Measurements from ENCODE around the gene ZMIZ1. TPM values are rescaled to one million over a fixed set of nuclear protein-coding genes. Genes with fewer than 3 reads are reported as not detected.

The ZMIZ1 gene
- total and polyA plus RNA-seq, 4 donors: 3.9 to 19.1 (median 9.8) TPM

DNA sequence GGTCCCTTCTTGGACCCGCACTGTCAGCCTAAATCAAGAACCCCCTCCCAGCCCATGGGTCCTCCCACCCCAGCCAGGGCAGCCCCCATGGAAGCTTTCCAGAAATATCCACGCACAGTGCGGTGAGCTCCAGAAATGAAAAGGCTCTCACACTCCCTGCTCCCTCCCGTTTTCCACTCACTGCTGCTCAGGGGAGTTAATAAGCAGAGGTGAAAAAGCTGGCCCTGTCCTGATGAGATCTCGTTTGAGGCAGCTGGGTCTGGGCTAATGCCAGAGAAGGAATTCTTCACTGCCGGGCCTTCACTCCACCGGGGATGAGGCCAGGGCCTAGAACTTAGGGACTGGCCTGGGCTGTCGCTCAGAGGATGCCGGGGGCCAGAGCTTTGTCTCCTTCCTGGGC, 102.2 kb downstream of the ZMIZ1 start:
- DNase-seq (ENCODE audit: low spot score): no peak
- no peaks in the 10 kb centered on the region for H3K9me3 ChIP-seq (ENCODE audit: control insufficient read depth in 4 of 4, low read length in 3 of 4)
- H3K27me3 ChIP-seq (ENCODE audit: control insufficient read depth in 4 of 4, insufficient read depth in 4 of 4, low read length in 3 of 4): no peaks in the 10 kb centered on the region
- 94% methylated on average over 9 of the region's 9 CpGs for WGBS
- TF ChIP-seq FOXA1 (IDR thresholded peaks at IDR 0.05) (no peak), TAF1 (conservative IDR thresholded peaks at IDR 0.05) (no peak), YY1 (IDR thresholded peaks at IDR 0.05) (no peak), EGR1 (IDR thresholded peaks at IDR 0.05; ENCODE audit: low read depth in 2 of 2) (no peak), FOXA2 (IDR thresholded peaks at IDR 0.05) (no peak), JUND (IDR thresholded peaks at IDR 0.05) (no peak), HNF4A (conservative IDR thresholded peaks at IDR 0.05) (no peak), RXRA (IDR thresholded peaks at IDR 0.05) (no peak), NR2F2 (IDR thresholded peaks at IDR 0.05) (no peak), HNF4G (IDR thresholded peaks at IDR 0.05) (no peak), RAD21 (IDR thresholded peaks at IDR 0.05) (no peak), GABPA (IDR thresholded peaks at IDR 0.05 in 1 of 2, conservative IDR thresholded peaks at IDR 0.05 in 1 of 2) (no peak), SP1 (IDR thresholded peaks at IDR 0.05) (no peak)
- TF ChIP-seq, protein P1, sequence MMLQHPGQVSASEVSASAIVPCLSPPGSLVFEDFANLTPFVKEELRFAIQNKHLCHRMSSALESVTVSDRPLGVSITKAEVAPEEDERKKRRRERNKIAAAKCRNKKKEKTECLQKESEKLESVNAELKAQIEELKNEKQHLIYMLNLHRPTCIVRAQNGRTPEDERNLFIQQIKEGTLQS (IDR thresholded peaks at IDR 0.05): no peak
- TF ChIP-seq, protein P2, sequence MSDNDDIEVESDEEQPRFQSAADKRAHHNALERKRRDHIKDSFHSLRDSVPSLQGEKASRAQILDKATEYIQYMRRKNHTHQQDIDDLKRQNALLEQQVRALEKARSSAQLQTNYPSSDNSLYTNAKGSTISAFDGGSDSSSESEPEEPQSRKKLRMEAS (IDR thresholded peaks at IDR 0.05): no peak
- TF ChIP-seq, protein P3, sequence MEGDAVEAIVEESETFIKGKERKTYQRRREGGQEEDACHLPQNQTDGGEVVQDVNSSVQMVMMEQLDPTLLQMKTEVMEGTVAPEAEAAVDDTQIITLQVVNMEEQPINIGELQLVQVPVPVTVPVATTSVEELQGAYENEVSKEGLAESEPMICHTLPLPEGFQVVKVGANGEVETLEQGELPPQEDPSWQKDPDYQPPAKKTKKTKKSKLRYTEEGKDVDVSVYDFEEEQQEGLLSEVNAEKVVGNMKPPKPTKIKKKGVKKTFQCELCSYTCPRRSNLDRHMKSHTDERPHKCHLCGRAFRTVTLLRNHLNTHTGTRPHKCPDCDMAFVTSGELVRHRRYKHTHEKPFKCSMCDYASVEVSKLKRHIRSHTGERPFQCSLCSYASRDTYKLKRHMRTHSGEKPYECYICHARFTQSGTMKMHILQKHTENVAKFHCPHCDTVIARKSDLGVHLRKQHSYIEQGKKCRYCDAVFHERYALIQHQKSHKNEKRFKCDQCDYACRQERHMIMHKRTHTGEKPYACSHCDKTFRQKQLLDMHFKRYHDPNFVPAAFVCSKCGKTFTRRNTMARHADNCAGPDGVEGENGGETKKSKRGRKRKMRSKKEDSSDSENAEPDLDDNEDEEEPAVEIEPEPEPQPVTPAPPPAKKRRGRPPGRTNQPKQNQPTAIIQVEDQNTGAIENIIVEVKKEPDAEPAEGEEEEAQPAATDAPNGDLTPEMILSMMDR (IDR thresholded peaks at IDR 0.05; ENCODE audit: low read depth, low read length, missing input control): no peak
- TF ChIP-seq, protein P4, sequence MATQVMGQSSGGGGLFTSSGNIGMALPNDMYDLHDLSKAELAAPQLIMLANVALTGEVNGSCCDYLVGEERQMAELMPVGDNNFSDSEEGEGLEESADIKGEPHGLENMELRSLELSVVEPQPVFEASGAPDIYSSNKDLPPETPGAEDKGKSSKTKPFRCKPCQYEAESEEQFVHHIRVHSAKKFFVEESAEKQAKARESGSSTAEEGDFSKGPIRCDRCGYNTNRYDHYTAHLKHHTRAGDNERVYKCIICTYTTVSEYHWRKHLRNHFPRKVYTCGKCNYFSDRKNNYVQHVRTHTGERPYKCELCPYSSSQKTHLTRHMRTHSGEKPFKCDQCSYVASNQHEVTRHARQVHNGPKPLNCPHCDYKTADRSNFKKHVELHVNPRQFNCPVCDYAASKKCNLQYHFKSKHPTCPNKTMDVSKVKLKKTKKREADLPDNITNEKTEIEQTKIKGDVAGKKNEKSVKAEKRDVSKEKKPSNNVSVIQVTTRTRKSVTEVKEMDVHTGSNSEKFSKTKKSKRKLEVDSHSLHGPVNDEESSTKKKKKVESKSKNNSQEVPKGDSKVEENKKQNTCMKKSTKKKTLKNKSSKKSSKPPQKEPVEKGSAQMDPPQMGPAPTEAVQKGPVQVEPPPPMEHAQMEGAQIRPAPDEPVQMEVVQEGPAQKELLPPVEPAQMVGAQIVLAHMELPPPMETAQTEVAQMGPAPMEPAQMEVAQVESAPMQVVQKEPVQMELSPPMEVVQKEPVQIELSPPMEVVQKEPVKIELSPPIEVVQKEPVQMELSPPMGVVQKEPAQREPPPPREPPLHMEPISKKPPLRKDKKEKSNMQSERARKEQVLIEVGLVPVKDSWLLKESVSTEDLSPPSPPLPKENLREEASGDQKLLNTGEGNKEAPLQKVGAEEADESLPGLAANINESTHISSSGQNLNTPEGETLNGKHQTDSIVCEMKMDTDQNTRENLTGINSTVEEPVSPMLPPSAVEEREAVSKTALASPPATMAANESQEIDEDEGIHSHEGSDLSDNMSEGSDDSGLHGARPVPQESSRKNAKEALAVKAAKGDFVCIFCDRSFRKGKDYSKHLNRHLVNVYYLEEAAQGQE (IDR thresholded peaks at IDR 0.05): no peak
- TF ChIP-seq, protein P5, sequence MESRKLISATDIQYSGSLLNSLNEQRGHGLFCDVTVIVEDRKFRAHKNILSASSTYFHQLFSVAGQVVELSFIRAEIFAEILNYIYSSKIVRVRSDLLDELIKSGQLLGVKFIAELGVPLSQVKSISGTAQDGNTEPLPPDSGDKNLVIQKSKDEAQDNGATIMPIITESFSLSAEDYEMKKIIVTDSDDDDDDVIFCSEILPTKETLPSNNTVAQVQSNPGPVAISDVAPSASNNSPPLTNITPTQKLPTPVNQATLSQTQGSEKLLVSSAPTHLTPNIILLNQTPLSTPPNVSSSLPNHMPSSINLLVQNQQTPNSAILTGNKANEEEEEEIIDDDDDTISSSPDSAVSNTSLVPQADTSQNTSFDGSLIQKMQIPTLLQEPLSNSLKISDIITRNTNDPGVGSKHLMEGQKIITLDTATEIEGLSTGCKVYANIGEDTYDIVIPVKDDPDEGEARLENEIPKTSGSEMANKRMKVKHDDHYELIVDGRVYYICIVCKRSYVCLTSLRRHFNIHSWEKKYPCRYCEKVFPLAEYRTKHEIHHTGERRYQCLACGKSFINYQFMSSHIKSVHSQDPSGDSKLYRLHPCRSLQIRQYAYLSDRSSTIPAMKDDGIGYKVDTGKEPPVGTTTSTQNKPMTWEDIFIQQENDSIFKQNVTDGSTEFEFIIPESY (IDR thresholded peaks at IDR 0.05): no peak
- no peak overlapping the region for H3K4me3 ChIP-seq (ENCODE audit: low read depth in 1 of 3, low read length in 3 of 3)
- H3K36me3 ChIP-seq (ENCODE audit: control insufficient read depth in 4 of 4, insufficient read depth in 3 of 4, low read depth in 1 of 4, low read length in 3 of 4): peaks cover 0 to 19% (median 2%) of the 10 kb centered on the region in 4 donors
- H3K4me1 ChIP-seq (ENCODE audit: control insufficient read depth in 4 of 4, insufficient read depth in 4 of 4, low read length in 3 of 4): no peaks in the 10 kb centered on the region
- no peak overlapping the region for H3K27ac ChIP-seq (ENCODE audit: low read depth in 1 of 2, low read length in 2 of 2)
- H3K9ac ChIP-seq (ENCODE audit: low read depth in 1 of 2, low read length in 2 of 2): no peak overlapping the region
